Measurements from ENCODE around the gene PFDN1.

PFDN1 gene

DNA sequence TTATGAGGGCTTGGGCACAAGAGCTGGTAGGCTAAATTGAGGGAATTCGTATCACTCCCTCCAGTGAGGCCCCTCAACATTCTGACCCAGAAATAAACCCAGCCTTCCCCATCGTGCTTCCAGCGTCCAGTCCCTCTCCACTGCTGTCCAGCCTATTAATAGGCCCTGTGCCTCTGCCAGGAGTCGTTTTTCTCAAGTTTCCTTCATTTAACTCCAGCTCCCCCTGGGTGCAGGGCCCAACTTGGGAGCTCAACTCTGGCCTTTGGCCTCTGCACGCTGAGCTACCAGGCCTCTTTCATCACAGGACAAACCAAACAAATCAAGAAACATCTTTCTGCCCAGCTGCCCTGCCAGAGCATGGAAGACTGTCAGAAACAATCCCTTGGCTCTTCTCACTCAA is 33.5 kb upstream of the PFDN1 start:
- TF ChIP-seq POU2F2 (IDR thresholded peaks at IDR 0.05; ENCODE audit: low read depth, low read length) (no peak), SPI1 (IDR thresholded peaks at IDR 0.05; ENCODE audit: low read depth, low read length) (no peak), POLR2AphosphoS5 (IDR thresholded peaks at IDR 0.05; ENCODE audit: low read depth, low read length) (no peak), PAX5 (IDR thresholded peaks at IDR 0.05; ENCODE audit: insufficient read depth, low read length, severe bottlenecking) (no peak), TAF1 (IDR thresholded peaks at IDR 0.05; ENCODE audit: low read depth, low read length) (no peak), POLR2A (IDR thresholded peaks at IDR 0.05; ENCODE audit: low read depth, low read length) (no peak)
- no peak for FAIRE-seq
- DNase-seq (ENCODE audit: insufficient read length, low spot score) = no peak

DNA sequence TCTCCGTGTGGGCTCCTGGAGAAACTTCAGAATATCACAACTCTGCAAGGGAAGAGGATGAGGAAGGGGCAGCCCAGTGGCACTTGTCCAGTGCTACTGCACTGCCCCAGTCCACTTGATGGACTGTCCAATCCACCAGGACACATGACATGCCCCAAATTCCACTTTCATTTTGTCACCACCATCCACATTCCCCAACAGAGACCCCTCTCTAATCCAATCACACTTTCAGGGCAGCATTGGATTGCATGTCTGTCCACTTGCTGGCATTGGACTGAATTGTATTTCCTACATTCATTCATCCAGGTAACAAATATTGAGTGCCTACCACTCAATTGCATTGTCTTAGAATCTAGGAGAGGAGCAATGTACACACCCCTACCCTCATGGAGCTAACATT is 28.7 kb upstream of the PFDN1 start:
- TF ChIP-seq POLR2AphosphoS5 (IDR thresholded peaks at IDR 0.05; ENCODE audit: low read depth, low read length) = no peak
- no peak for TF ChIP-seq PAX5 (IDR thresholded peaks at IDR 0.05; ENCODE audit: insufficient read depth, low read length, severe bottlenecking)
- DNase-seq (ENCODE audit: insufficient read length, low spot score) (no peak), FAIRE-seq (no peak)

DNA sequence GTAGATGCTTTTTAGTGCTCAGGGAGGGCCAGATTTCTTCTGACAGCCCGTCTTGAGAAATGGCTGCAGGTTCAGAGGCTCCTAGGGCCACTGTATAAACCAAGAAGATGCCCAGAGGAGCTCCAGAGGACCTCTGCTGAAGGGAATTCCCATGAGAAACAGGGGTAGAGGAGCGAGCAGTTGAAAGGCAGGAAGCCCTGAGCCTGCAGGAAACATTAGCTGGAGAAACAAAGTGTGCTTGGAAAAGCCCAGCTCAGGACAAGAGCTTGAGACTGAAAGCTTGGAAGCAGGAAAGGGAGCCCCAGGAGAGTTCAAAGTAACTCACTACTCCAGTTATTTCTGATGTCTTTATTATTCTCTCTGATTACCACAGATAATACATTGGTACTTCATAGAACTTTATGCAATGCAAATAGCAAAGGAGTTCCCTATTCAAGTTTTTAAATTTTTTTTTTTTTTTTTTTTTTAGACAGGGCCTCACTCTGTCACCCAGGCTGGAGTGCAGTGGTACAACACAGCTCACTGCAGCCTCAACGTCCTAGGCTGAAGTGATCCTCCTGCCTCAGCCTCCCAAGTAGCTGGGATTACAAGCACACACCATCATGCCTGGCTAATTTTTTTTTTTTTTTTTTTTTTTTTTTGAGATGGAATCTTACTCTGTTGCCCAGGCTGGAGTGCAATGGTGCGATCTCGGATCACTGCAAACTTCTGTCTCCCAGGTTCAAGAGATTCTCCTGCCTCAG is 27.0 kb upstream of the PFDN1 start:
- FAIRE-seq (no peak), DNase-seq (ENCODE audit: insufficient read length, low spot score) (no peak)
- TF ChIP-seq SPI1 (IDR thresholded peaks at IDR 0.05; ENCODE audit: low read depth, low read length) = no peak
- TF ChIP-seq POLR2A (IDR thresholded peaks at IDR 0.05; ENCODE audit: low read depth, low read length) = no peak
- TF ChIP-seq POU2F2 (IDR thresholded peaks at IDR 0.05; ENCODE audit: low read depth, low read length) = no peak
- no peak for TF ChIP-seq PAX5 (IDR thresholded peaks at IDR 0.05; ENCODE audit: insufficient read depth, low read length, severe bottlenecking)
- TF ChIP-seq POLR2AphosphoS5 (IDR thresholded peaks at IDR 0.05; ENCODE audit: low read depth, low read length) = no peak
- TF ChIP-seq TAF1 (IDR thresholded peaks at IDR 0.05; ENCODE audit: low read depth, low read length) = no peak

DNA sequence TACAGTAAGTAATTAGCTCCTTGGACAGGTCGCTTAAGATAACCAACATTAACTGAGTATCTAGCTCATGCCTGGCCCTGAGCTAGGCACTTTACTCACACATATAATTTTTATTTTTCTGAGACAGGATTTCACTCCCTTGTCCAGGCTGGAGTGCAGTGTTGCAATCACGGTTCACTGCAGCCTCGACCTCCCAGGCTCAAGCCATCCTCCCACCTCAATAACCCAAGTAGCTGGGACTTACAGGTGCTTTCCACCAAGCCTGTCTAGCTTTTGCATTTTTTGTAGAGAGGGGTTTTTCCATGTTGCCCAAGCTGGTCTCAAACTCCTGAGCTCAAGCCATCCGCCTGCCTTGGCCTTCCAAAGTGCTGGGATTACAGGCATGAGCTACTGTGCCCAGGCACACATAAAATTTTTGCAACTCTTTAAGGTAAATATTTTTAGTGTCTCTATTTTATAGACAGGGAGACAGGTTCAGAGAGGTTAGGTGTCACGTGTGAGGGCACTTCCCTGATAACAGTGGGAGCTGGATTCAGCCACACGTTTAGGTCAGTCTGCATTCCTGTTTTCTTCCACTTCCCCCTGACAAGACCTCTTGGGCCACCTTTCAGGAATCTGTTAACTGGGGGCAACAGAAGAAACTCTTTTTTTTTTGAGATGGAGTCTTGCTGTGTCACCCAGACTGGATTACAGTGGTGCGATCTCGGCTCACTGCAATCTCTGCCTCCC is 25.3 kb upstream of the PFDN1 start:
- no peak for FAIRE-seq
- no peak for TF ChIP-seq SPI1 (IDR thresholded peaks at IDR 0.05; ENCODE audit: low read depth, low read length)
- no peak for TF ChIP-seq TAF1 (IDR thresholded peaks at IDR 0.05; ENCODE audit: low read depth, low read length)
- TF ChIP-seq POLR2AphosphoS5 (IDR thresholded peaks at IDR 0.05; ENCODE audit: low read depth, low read length) = no peak
- TF ChIP-seq PAX5 (IDR thresholded peaks at IDR 0.05; ENCODE audit: insufficient read depth, low read length, severe bottlenecking) = no peak
- TF ChIP-seq POU2F2 (IDR thresholded peaks at IDR 0.05; ENCODE audit: low read depth, low read length) = no peak
- no peak for TF ChIP-seq POLR2A (IDR thresholded peaks at IDR 0.05; ENCODE audit: low read depth, low read length)
- DNase-seq (ENCODE audit: insufficient read length, low spot score) = no peak

DNA sequence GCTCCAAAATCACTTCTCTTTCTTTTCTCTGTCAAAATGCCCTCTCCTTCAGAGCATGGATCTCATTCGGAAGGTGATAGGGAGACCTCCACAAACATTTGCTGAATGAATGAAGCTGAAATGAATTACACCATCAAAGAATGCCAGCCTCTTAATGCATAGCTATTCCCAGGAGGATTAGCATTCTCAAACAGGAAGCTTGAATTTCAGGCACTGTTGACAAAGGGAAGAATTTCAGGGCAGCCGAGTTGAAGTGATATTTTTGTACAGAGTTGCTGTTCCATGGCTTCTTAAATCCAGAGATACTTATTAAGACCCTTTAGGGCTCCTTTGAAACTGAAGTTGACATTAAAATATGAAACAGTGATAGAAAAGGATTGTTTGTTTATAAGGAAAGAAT is 24.7 kb upstream of the PFDN1 start:
- no peak for TF ChIP-seq TAF1 (IDR thresholded peaks at IDR 0.05; ENCODE audit: low read depth, low read length)
- TF ChIP-seq PAX5 (IDR thresholded peaks at IDR 0.05; ENCODE audit: insufficient read depth, low read length, severe bottlenecking) = no peak
- no peak for TF ChIP-seq POLR2AphosphoS5 (IDR thresholded peaks at IDR 0.05; ENCODE audit: low read depth, low read length)
- TF ChIP-seq POU2F2 (IDR thresholded peaks at IDR 0.05; ENCODE audit: low read depth, low read length) = no peak
- no peak for TF ChIP-seq SPI1 (IDR thresholded peaks at IDR 0.05; ENCODE audit: low read depth, low read length)
- TF ChIP-seq POLR2A (IDR thresholded peaks at IDR 0.05; ENCODE audit: low read depth, low read length) = no peak
- DNase-seq (ENCODE audit: insufficient read length, low spot score) = no peak
- FAIRE-seq = no peak

DNA sequence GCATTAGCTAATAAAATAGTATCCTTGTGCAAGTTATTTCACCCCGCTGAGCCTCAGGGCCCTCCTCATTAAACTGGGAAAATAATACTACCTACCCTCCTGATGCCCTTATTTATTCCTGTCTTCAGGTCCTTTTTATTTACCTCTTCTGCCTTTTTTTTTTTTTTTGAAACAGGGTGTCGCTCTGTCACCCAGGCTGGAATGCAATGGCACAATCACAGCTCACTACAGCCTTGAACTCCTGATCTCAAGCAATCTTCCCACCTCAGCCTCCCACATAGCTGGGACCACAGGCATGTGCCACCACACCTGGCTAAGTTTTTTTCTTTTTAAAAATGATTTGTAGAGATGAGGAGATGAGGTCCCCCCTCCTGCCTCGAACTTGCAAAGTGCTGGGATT is 22.6 kb upstream of the PFDN1 start:
- no peak for TF ChIP-seq POLR2A (IDR thresholded peaks at IDR 0.05; ENCODE audit: low read depth, low read length)
- TF ChIP-seq POU2F2 (IDR thresholded peaks at IDR 0.05; ENCODE audit: low read depth, low read length) = no peak
- no peak for TF ChIP-seq PAX5 (IDR thresholded peaks at IDR 0.05; ENCODE audit: insufficient read depth, low read length, severe bottlenecking)
- no peak for TF ChIP-seq POLR2AphosphoS5 (IDR thresholded peaks at IDR 0.05; ENCODE audit: low read depth, low read length)
- FAIRE-seq (no peak), DNase-seq (ENCODE audit: insufficient read length, low spot score) (no peak)

DNA sequence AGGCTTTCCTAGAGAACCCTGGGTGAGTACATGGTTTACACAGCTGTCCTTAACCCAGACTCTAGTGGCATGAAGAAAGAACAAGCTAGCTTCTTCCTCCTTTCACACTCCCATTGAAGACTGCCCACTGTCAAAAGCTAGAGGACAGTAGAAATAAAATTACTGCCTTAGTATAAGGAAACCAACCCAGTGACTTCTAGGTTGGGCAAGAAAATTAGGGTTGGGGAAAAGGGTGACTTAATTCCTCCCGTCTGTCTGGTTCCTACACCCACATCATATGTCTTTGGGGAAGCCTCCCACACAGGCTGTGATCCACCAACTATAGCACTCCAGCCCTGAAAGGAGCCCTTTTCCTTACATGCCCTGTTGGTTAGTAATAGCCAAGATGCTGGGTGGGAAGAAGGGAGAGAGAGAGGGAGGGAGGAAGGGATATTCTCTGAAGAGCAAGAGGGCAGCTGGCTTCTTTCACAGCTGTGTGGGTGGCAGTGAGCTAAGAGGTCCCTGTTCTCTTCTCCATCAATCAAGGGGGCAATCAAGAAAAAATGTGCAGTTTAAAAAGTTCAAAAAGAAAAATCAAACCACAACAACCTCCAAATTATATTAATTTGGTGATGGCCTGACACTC is 21.8 kb upstream of the PFDN1 start:
- FAIRE-seq (no peak), DNase-seq (ENCODE audit: insufficient read length, low spot score) (no peak)
- no peak for TF ChIP-seq TAF1 (IDR thresholded peaks at IDR 0.05; ENCODE audit: low read depth, low read length)
- no peak for TF ChIP-seq SPI1 (IDR thresholded peaks at IDR 0.05; ENCODE audit: low read depth, low read length)
- no peak for TF ChIP-seq POLR2AphosphoS5 (IDR thresholded peaks at IDR 0.05; ENCODE audit: low read depth, low read length)
- TF ChIP-seq POU2F2 (IDR thresholded peaks at IDR 0.05; ENCODE audit: low read depth, low read length) = no peak
- TF ChIP-seq PAX5 (IDR thresholded peaks at IDR 0.05; ENCODE audit: insufficient read depth, low read length, severe bottlenecking) = no peak
- no peak for TF ChIP-seq POLR2A (IDR thresholded peaks at IDR 0.05; ENCODE audit: low read depth, low read length)

DNA sequence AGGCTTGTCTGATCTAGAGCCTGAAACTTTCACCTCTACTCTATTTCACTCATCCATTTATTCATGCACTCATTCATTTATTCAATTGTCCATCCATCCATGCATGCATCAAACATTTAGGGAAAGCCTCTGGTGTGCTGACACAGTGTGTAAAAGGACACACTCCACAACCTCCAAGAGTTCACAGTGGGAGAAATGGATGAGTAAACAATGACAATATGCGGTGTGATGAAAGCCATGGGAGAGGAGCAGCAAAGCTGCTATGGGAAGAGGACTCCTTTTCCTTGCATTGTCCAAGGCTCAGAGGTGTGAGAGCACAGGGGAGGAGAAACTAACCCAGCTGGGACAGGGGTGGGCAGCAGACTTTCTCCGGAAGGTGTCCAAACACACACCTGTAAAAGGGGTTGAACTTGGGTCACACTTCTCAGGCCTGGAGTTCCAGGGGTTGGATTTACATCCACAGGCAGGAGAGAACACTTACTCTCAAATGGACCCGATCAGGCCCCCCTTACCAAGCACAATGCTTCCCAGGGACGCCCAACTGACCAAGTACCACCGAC is 21.2 kb upstream of the PFDN1 start:
- TF ChIP-seq POLR2AphosphoS5 (IDR thresholded peaks at IDR 0.05; ENCODE audit: low read depth, low read length) = no peak
- no peak for TF ChIP-seq POU2F2 (IDR thresholded peaks at IDR 0.05; ENCODE audit: low read depth, low read length)
- no peak for TF ChIP-seq TAF1 (IDR thresholded peaks at IDR 0.05; ENCODE audit: low read depth, low read length)
- TF ChIP-seq PAX5 (IDR thresholded peaks at IDR 0.05; ENCODE audit: insufficient read depth, low read length, severe bottlenecking) = no peak
- no peak for TF ChIP-seq POLR2A (IDR thresholded peaks at IDR 0.05; ENCODE audit: low read depth, low read length)
- no peak for TF ChIP-seq SPI1 (IDR thresholded peaks at IDR 0.05; ENCODE audit: low read depth, low read length)
- DNase-seq (ENCODE audit: insufficient read length, low spot score) (no peak), FAIRE-seq (no peak)

All from GM12891 (cell line).